ENCODE measurements around the gene HDAC4. TPM values are rescaled to one million over a fixed set of nuclear protein-coding genes. Genes with fewer than 3 reads are reported as not detected.

Gene HDAC4
- total RNA-seq, 4 donors from 2014 or later, result 30.2 to 103 (median 51.7) TPM

GRCh38 chr2:239341840-239342239 lies 59.0 kb downstream of the HDAC4 start:
- ATAC-seq (ENCODE audit: low FRiP score), result no peak
- DNase-seq (ENCODE audit: low spot score), result no peak
- TF ChIP-seq, protein P1, sequence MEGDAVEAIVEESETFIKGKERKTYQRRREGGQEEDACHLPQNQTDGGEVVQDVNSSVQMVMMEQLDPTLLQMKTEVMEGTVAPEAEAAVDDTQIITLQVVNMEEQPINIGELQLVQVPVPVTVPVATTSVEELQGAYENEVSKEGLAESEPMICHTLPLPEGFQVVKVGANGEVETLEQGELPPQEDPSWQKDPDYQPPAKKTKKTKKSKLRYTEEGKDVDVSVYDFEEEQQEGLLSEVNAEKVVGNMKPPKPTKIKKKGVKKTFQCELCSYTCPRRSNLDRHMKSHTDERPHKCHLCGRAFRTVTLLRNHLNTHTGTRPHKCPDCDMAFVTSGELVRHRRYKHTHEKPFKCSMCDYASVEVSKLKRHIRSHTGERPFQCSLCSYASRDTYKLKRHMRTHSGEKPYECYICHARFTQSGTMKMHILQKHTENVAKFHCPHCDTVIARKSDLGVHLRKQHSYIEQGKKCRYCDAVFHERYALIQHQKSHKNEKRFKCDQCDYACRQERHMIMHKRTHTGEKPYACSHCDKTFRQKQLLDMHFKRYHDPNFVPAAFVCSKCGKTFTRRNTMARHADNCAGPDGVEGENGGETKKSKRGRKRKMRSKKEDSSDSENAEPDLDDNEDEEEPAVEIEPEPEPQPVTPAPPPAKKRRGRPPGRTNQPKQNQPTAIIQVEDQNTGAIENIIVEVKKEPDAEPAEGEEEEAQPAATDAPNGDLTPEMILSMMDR (IDR thresholded peaks at IDR 0.05), result no peak

DNA sequence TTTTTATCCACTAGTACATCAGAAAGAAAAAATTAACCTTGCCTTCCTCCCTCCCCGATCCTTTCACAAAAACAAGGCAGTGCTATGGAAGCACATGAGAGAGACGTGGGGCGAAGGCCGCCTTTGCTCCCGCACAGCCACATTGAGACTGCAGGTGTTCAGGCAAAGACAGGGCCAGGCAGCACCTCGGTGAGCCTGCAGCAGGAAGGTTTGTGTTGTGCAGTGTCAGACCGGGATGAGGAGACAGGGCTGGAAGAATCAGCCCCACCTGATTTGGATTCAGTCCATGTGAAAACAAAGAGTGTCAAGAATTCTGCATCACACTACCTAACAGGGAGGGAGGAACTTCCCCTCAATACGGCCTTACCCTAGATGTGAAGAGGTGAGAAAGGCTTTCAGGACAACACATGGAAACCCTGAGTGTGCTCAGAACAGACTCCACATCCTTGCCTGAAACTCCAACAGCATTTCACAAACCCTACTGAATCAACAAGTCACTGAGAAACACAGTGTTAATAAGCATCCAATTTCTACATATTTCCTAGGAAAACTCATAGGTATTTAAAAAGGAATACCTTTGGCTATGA lies 59.6 kb downstream of the HDAC4 start:
- TF ChIP-seq, protein P1 (IDR thresholded peaks at IDR 0.05), result no peak
- DNase-seq (ENCODE audit: low spot score), result no peak
- no peak for ATAC-seq (ENCODE audit: low FRiP score)

DNA sequence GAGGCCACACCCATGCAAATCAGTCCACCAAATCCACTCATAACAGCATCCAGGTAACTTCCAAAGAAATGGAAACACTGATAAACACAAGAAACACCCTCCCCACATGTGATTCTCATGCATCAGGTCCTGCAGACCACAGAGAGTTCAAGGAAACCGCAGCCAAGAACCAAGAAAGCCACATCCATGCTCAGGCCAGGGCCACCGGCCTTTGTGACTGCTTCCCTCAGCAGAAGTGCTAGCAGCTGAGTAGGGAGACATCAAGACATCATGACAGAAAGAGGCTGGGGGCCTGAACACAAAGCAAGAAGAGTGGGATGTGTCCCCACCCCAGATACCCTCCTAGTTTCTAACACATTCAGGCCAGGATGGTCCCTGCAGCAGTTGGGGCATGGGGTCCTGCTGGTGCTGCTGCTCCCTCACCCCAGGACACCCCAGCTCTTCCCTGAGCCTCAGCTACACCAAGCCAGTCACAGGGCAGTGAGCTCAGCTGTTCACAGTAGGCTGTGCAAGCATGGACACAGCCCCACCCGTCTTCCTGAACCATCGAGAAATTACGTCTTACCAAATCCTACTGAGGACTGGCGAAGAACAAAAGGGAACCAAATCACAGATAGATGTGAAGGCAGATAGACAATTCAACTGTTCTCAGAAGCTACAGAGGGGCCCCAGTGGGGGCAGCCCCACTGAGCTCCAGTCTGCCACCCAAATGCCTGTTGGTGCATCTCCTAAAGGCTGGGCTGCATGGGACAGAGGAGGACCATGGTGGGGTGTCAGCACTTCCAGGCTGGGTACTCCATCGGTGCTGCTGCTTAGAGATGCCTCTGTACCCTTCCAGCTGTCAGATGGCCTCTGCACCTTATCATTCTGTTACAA lies 60.9 kb downstream of the HDAC4 start:
- ATAC-seq (ENCODE audit: low FRiP score), result no peak
- no peak for DNase-seq (ENCODE audit: low spot score)
- TF ChIP-seq, protein P1 (IDR thresholded peaks at IDR 0.05), result no peak

- ATAC-seq (ENCODE audit: low FRiP score) (no peak), DNase-seq (ENCODE audit: low spot score) (no peak)
- TF ChIP-seq, protein P1 (IDR thresholded peaks at IDR 0.05), result no peak
These were observed 61.6 kb downstream of the HDAC4 start for GRCh38 chr2:239339241-239339640.

DNA sequence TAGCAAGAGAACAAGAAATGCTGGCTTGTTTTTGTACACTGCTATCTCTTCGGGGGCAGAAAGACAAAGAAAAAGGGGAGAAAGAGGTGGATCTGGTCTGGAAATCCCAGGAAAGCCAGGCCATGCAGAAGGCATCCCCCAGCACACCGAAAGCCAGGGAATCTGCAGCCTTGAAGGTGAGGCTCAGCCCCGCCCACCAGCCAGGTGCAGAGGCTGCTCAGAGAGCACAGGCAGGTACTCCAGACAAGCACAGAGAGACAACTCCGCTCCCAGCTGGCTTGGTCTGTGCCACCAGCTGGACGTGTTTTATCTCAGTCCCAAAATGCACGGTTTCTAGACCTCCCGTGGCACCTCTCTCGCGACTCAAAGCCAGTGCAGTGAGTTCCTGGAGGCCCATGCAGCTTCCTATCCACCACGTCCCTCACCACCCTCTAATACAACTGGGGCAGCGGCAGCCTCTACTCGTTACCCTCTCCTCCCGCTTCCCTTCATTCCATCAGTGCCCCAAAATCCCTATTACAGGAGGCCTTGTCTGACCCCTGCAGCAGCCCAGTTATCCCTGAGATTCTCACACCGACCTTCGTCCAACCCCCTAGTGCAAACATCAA lies 62.8 kb downstream of the HDAC4 start:
- DNase-seq (ENCODE audit: low spot score) (no peak), ATAC-seq (ENCODE audit: low FRiP score) (no peak)
- TF ChIP-seq, protein P1 (IDR thresholded peaks at IDR 0.05), result no peak

GRCh38 chr2:239337122-239337876 lies 63.5 kb downstream of the HDAC4 start:
- DNase-seq (ENCODE audit: low spot score) (no peak), ATAC-seq (ENCODE audit: low FRiP score) (no peak)
- TF ChIP-seq, protein P1 (IDR thresholded peaks at IDR 0.05), result no peak
